Prostate gland (tissue), 2 donors: ENCODE results near the gene MYH16. TPM values are rescaled to one million over a fixed set of nuclear protein-coding genes. Genes with fewer than 3 reads are reported as not detected.

Experiments used
- DNase-seq: peaks from one replicate; pipeline ENCODE4 v3.0.0-alpha.2; 2019; ENCODE audit warnings: low spot score
- H3K27ac ChIP-seq, 2 donors: fragments of 200-600 bp; sonication (generic); 2 replicates each; pipeline ENCODE4 v1.5.1; 2017 to 2019
- H3K27me3 ChIP-seq: fragments of 200-600 bp; sonication (generic); replicated peaks from 2 replicates; pipeline ENCODE4 v1.5.1; 2019; ENCODE audit not compliant: insufficient read depth
- H3K36me3 ChIP-seq, 2 donors: fragments of 200-600 bp; sonication (generic); 1 replicate in 1 of 2; 2 replicates in 1 of 2; pipeline versions ENCODE4 v1.5.1 to v1.8.1; 2017 to 2019
- H3K4me1 ChIP-seq: fragments of 200-600 bp; sonication (generic); replicated peaks from 2 replicates; pipeline ENCODE4 v1.5.1; 2019
- H3K4me3 ChIP-seq, 2 donors: fragments of 200-600 bp; sonication (generic); 2 replicates each; pipeline ENCODE4 v1.5.1; 2017 to 2019
- H3K9me3 ChIP-seq: fragments of 200-600 bp; sonication (generic); 2 replicates; pipeline ENCODE4 v1.5.1; 2017
- POLR2A ChIP-seq: fragments of 450-650 bp; IDR thresholded peaks from one replicate; pipeline ENCODE4 v1.6.1; 2016; ENCODE audit warnings: antibody characterized with exemption, mild to moderate bottlenecking
- POLR2AphosphoS5 ChIP-seq: sonication (generic); formaldehyde crosslinking; IDR thresholded peaks from one replicate; pipeline ENCODE4 v1.6.1; 2017; ENCODE audit warnings: antibody characterized with exemption
- WGBS: methylation state at CpG from one replicate; pipeline ENCODE4 v1.1.5; 2018; 5-methylcytosine and 5-hydroxymethylcytosine counted together
- intact Hi-C: fragments of 100-400 bp; cut with DNase I; formaldehyde crosslinking; loops from one replicate; pipeline ENCODE4 v1.14.2; 2022
- total RNA-seq, 2 donors: library from RNA; depleted of rRNA; stranded (reverse); fragments of >200 nt; gene quantifications; one replicate each; pipeline ENCODE4 v1.1.0, GENCODE V29; 2016
- TF ChIP-seq, protein P1 (sequence below), 4 experiments: fragments of 200-600 bp in 2 of 4; fragments of 450-650 bp in 2 of 4; sonication (generic) in 2 of 4; IDR thresholded peaks; 1 replicate in 3 of 4; 2 replicates in 1 of 4; pipeline ENCODE4 v1.5.1; 2016 to 2019; ENCODE audit warnings: antibody characterized with exemption in 4 of 4, mild to moderate bottlenecking in 2 of 4, moderate library complexity in 2 of 4

Gene MYH16
- total RNA-seq, 2 donors from 2014 or later, result 0.97 TPM; not detected in 1

DNA sequence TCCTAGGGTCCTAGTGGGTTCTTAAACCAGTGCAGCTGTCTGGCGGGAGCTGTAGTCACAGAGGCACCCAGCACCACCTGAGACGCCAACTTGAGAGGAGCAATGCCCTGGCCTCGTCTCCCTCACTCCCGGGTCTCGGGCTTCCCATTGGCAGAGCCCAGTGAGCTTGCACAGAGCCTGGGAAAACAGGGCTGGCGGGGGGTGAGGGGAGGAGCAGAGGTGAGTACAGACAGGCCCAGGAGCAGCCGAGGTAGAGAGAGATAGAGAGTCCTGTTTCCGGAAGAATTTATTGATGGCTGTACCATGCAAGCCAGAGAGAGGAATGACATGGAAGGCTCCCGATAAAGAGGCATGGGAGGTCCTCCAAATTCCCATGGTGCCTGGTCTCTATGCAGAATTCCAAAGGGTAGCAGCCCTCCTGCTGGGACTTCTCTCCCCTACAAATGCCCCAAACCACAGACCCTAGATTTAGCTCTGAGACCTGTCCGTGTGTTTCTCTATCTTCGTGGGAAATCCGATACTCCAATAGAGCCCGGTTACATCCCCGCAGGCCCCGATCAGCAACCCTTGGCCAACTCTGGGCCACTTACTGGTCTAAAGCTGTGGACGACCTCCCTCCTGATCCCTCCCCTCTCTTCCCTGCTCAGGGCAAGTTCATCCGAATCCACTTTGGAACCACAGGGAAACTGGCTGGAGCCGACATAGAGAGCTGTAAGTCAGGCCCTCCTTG lies 20.3 kb upstream of the MYH16 start:
- 62% methylated on average over 18 of the region's 18 CpGs for WGBS
- no peaks in the 10 kb centered on the region for H3K27me3 ChIP-seq
- intact Hi-C loops, result no loop called here

DNA sequence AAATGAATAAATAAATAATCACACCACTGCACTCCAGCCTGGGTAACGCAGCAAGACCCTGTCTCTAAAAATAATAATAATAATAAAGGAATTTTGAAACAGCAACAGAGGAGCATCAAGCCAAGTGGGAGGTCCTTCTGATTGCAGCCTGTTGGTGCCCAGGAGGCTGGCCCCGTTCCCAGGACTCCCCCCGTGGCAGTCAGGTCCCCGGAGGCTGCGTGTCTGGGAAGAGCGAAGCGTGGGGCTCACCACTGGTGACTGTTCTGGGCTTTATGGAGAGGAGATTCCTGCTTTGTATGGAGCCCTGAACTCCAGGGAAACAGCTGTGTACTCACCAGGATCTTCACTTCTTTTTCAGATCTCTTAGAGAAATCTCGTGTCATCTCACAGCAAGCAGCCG lies 19.3 kb upstream of the MYH16 start:
- H3K27ac ChIP-seq, result no peak overlapping the region
- no peaks in the 10 kb centered on the region for H3K36me3 ChIP-seq
- intact Hi-C loops, result no loop called here
- WGBS, result 39% methylated on average over 9 of the region's 9 CpGs
- no peak for DNase-seq
- no peaks in the 10 kb centered on the region for H3K27me3 ChIP-seq
- no peaks in the 10 kb centered on the region for H3K4me1 ChIP-seq
- H3K4me3 ChIP-seq, result no peak overlapping the region
- TF ChIP-seq POLR2AphosphoS5 (no peak), POLR2A (no peak)
- TF ChIP-seq, protein P1, sequence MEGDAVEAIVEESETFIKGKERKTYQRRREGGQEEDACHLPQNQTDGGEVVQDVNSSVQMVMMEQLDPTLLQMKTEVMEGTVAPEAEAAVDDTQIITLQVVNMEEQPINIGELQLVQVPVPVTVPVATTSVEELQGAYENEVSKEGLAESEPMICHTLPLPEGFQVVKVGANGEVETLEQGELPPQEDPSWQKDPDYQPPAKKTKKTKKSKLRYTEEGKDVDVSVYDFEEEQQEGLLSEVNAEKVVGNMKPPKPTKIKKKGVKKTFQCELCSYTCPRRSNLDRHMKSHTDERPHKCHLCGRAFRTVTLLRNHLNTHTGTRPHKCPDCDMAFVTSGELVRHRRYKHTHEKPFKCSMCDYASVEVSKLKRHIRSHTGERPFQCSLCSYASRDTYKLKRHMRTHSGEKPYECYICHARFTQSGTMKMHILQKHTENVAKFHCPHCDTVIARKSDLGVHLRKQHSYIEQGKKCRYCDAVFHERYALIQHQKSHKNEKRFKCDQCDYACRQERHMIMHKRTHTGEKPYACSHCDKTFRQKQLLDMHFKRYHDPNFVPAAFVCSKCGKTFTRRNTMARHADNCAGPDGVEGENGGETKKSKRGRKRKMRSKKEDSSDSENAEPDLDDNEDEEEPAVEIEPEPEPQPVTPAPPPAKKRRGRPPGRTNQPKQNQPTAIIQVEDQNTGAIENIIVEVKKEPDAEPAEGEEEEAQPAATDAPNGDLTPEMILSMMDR (IDR thresholded peaks at IDR 0.05), result no peak
- no peaks in the 10 kb centered on the region for H3K9me3 ChIP-seq

More for the DNA sequence above, 20.3 kb upstream of the MYH16 start:
- H3K36me3 ChIP-seq, result no peaks in the 10 kb centered on the region
- no peaks in the 10 kb centered on the region for H3K9me3 ChIP-seq
- no peak overlapping the region for H3K27ac ChIP-seq
- TF ChIP-seq, protein P1 (IDR thresholded peaks at IDR 0.05), result no peak
- no peak for TF ChIP-seq POLR2A
- no peak for TF ChIP-seq POLR2AphosphoS5
- no peak overlapping the region for H3K4me3 ChIP-seq
- H3K4me1 ChIP-seq, result no peaks in the 10 kb centered on the region
- no peak for DNase-seq

DNA sequence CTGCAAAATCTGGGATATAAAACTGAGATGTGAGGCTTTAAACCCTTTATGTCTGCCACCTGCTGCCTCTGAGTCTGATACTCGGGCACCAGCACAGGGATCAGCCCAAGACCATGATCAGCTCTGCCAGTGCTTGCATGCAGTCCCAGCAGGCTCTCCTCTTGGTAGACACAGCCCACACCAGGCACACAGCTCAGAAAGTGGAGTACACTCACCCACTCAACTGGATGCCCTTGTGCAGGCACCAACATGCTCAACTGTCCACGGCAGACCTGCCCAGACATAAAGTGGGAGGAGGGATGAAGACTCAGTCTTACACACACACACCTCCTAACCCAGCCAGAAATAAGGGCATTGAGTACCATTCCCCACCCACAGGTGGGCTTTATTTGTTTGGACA lies 18.2 kb upstream of the MYH16 start:
- Histone ChIP-seq H3K4me1 (no peaks in the 10 kb centered on the region), H3K9me3 (no peaks in the 10 kb centered on the region), H3K4me3 (no peak overlapping the region), H3K27me3 (no peaks in the 10 kb centered on the region), H3K27ac (no peak overlapping the region), H3K36me3 (no peaks in the 10 kb centered on the region)
- no peak for DNase-seq
- intact Hi-C loops, result no loop called here
- TF ChIP-seq POLR2A (no peak), POLR2AphosphoS5 (no peak)
- TF ChIP-seq, protein P1 (IDR thresholded peaks at IDR 0.05), result no peak
- WGBS, result 42% methylated on average over 2 of the region's 2 CpGs

DNA sequence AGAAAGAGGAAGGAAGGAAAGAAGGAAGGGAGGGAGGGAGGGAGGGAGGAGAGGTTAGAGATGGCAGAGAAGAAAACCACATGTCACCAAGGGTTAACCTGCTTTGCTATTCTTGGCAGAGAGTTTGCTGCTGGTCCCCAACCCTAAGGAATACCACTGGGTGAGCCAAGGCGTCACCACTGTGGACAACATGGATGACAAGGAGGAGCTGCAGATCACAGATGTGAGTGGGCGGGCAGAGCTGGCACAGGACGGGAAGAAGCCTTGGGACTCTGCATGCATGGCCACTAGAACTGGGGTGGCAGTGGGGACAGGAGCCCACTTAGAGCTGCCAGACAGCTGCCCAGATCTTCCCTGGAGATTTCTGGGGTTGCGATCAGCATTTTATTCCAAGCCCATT lies 17.2 kb upstream of the MYH16 start:
- Histone ChIP-seq H3K4me3 (no peak overlapping the region), H3K27me3 (no peaks in the 10 kb centered on the region), H3K4me1 (no peaks in the 10 kb centered on the region), H3K9me3 (no peaks in the 10 kb centered on the region), H3K27ac (no peak overlapping the region), H3K36me3 (no peaks in the 10 kb centered on the region)
- TF ChIP-seq POLR2AphosphoS5 (no peak), POLR2A (no peak)
- TF ChIP-seq, protein P1 (IDR thresholded peaks at IDR 0.05), result no peak
- WGBS, result 51% methylated on average over 4 of the region's 4 CpGs
- DNase-seq, result no peak
- intact Hi-C loops, result no loop called here

DNA sequence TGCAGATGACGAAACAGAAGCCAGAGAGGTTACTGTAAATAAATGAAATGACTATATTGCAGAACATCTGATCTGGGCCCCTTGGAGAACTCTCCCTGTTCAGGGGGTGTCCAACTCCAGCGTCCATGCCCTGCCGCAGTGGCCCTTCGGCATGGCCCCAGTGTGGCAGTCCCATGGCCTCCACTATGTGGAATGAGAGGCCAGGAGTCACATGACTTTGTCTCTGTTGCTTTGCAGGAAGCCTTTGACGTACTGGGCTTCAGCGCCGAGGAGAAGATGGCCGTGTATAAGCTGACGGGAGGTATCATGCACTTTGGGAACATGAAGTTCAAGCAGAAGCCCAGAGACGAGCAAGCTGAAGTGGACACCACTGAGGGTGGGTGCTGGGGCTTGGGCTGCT lies 15.6 kb upstream of the MYH16 start:
- H3K27ac ChIP-seq, result no peak overlapping the region
- no peaks in the 10 kb centered on the region for H3K4me1 ChIP-seq
- intact Hi-C loops, result no loop called here
- no peak overlapping the region for H3K4me3 ChIP-seq
- no peaks in the 10 kb centered on the region for H3K36me3 ChIP-seq
- DNase-seq, result no peak
- no peak for TF ChIP-seq POLR2A
- TF ChIP-seq, protein P1 (IDR thresholded peaks at IDR 0.05), result no peak
- TF ChIP-seq POLR2AphosphoS5, result no peak
- H3K27me3 ChIP-seq, result no peaks in the 10 kb centered on the region
- no peaks in the 10 kb centered on the region for H3K9me3 ChIP-seq
- WGBS, result 87% methylated on average over 10 of the region's 10 CpGs
